Left renal cortex interstitium (tissue), 4 donors: ENCODE data around the gene DAB2IP. TPM values are rescaled to one million over a fixed set of nuclear protein-coding genes. Genes with fewer than 3 reads are reported as not detected.
A peak's percentile ranks its signal among the peaks of the same experiment; 100 is the strongest.

Source experiments
- DNase-seq, 4 donors: peaks; one replicate each; pipeline ENCODE4 v3.0.0-alpha.2; 2013; ENCODE audit warnings: low read depth in 4 of 4, low spot score in 2 of 4, missing footprints in 1 of 4
- polyA plus RNA-seq, 4 donors: library from polyadenylated mRNA; unstranded; fragments of 120-200 nt; gene quantifications; one replicate each; pipeline ENCODE4 v1.2.1, GENCODE V29; 2013; ENCODE audit not compliant: insufficient read length in 4 of 4

The DAB2IP gene
- polyA plus RNA-seq, 4 donors: 39.5 to 53.6 (median 45.7) TPM

GRCh38 chr9:121698627-121699570 lies 47.5 kb downstream of the DAB2IP start:
- DNase-seq: peak in 1 of 4 donors; percentile 51

DNA sequence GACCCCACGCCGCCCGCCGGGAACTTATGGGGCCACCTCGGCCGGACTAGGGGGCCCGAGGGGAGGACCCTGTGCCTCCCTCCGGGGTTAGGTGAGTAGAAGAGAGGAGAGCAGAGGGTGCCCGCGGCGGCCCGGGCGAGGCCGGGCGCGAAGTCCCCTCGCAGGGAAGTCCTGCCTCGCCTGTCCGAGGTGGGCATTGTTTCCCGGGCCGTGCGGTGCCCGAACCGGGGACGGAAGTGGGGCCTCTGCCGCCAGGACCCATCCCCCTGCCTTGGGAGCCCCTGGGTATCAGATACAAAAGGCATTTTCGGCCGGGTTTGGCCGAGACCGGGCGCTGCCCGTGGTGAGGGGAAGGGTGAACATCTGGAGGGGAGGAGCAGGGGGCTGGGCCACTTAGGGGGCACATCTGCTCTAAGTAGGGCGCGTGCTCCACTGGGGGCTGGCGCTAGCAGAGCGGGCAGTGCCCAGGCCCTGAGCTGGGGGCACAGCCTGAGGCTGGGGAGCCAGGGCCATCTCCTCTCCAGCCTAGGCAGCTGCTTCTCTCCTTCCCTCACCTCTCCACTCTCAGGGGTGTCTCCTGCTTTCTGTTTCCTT lies 48.2 kb downstream of the DAB2IP start:
- DNase-seq: no peak

DNA sequence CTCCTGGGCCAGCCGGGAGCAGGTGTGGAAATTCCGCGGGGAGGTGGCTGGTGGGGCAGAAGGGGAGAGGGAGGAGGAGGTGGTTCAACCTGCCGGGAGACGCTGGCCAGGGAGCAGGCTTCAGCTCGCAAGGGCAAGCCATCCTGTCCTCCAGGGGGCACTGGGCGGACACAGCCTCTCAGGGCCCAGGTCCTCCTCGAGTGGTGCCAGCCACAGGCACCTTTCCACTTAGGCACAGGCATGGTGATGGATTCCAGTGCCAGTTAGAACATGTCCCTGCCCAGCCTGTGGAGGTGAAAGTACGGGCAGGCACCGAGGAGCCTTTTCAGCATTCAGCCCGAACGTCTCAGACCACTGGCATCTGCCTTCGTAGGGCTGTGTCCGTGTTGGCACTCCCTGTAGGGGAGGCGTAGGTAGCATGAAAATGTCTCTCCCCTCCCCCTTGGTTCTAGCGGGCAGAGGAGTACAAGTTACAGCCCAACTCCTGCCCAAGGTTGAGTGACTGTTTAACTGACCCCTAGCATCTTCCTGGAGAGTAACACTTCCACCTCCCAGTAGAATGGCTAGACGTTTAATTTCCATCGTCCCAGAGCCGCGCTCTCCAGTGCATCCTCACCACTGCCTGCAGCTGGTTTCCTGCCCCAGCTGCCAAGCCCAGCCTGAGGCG lies 48.9 kb downstream of the DAB2IP start:
- DNase-seq: no peak

- no peak for DNase-seq
These were observed 49.5 kb downstream of the DAB2IP start for GRCh38 chr9:121700832-121701419.

- DNase-seq: no peak
These were observed 50.4 kb downstream of the DAB2IP start for GRCh38 chr9:121701736-121702261.

- no peak for DNase-seq
These were observed 51.7 kb downstream of the DAB2IP start for GRCh38 chr9:121703014-121703734.

DNA sequence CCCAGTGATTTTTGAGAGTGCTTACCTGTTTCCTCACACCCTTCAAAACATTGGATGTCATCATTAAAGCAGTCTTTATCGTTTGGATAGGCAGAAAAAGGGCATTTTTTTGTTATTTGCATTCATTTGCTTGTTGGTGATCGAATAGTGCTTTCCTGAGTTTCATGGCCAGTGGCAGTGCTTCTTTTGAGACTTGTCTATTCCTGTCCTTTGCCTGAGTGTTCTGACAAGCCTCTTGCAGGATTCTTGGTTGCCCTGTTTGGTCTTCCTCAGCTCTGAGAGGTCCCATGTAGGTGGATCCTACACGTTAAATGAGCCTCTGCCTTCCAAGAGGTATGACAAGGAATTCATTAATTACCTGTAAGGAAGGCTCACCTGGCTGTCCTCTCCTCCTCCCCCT lies 52.8 kb downstream of the DAB2IP start:
- no peak for DNase-seq

- no peak for DNase-seq
These were observed 54.8 kb downstream of the DAB2IP start for GRCh38 chr9:121706149-121706750.

- DNase-seq: no peak
These were observed 56.3 kb downstream of the DAB2IP start for GRCh38 chr9:121707477-121708424.

- DNase-seq: no peak
These were observed 57.5 kb downstream of the DAB2IP start for GRCh38 chr9:121708768-121709488.

GRCh38 chr9:121709798-121710197 lies 58.4 kb downstream of the DAB2IP start:
- no peak for DNase-seq

GRCh38 chr9:121711281-121711680 lies 59.8 kb downstream of the DAB2IP start:
- no peak for DNase-seq

DNA sequence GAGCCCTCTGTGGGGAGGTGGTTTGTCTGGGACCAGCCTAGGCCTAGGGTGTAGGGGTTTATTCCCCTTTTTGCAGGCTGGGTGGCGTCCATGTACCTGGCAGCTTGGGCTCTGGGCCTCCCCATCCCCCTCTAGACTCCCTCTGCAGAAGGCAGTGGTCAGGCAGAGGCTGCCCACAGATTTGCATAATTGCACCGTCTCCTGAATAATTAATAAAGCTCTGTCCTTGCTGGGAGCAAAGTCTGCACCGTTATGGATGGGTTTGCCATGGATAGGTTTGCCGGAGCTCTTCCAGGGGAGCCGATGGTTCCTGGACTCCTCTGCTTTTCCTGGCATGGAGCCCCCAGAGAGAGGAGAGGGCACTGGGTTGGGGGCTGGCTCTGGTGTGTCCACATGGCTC lies 60.4 kb downstream of the DAB2IP start:
- DNase-seq: no peak

- no peak for DNase-seq
These were observed 62.1 kb downstream of the DAB2IP start for GRCh38 chr9:121713400-121714070.

GRCh38 chr9:121714075-121714705 lies 62.8 kb downstream of the DAB2IP start:
- DNase-seq: no peak

GRCh38 chr9:121714873-121715272 lies 63.4 kb downstream of the DAB2IP start:
- no peak for DNase-seq
